ENCODE data around the gene WHRN.

GRCh38 chr9:114449236-114449635 lies 56.0 kb downstream of the WHRN start:
- TF ChIP-seq EZH2 (IDR thresholded peaks at IDR 0.05; ENCODE audit: low read depth), result no peak
- TF ChIP-seq CTCF (conservative IDR thresholded peaks at IDR 0.05), result no peak

All from PC-9 (cell line).